ENCODE measurements around the gene SPIN4.
"Not testable (repeated sequence)": the region's sequence is repeated elsewhere in the genome, so short reads cannot be mapped to it uniquely, and the experiment has no call there.

The SPIN4 gene

GRCh38 chrX:63350941-63351616 lies at the start of gene SPIN4:
Gene SPIN4 (minus strand): TSS chrX:63351332. CDS start chrX:63350819, 513 bp downstream.
- peak; percentile 62 for DNase-seq (ENCODE audit: low read depth)

- DNase-seq (ENCODE audit: low read depth), result no peak
Observed at GRCh38 chrX:63400340-63400739, 49.2 kb upstream of the SPIN4 start.

- no peak for DNase-seq (ENCODE audit: low read depth)
Observed at GRCh38 chrX:63394872-63395271, 43.7 kb upstream of the SPIN4 start.

GRCh38 chrX:63393094-63393493 lies 42.0 kb upstream of the SPIN4 start:
- not testable (repeated sequence) for DNase-seq (ENCODE audit: low read depth)

- DNase-seq (ENCODE audit: low read depth), result no peak
Observed at GRCh38 chrX:63387411-63387810, 36.3 kb upstream of the SPIN4 start.

- not testable (repeated sequence) for DNase-seq (ENCODE audit: low read depth)
Observed at GRCh38 chrX:63384263-63384662, 33.1 kb upstream of the SPIN4 start.

GRCh38 chrX:63373012-63373411 lies 21.9 kb upstream of the SPIN4 start:
- DNase-seq (ENCODE audit: low read depth), result not testable (repeated sequence)

- not testable (repeated sequence) for DNase-seq (ENCODE audit: low read depth)
Observed at GRCh38 chrX:63367699-63368098, 16.6 kb upstream of the SPIN4 start.

- no peak for DNase-seq (ENCODE audit: low read depth)
Observed at GRCh38 chrX:63363788-63364187, 12.7 kb upstream of the SPIN4 start.

- no peak for DNase-seq (ENCODE audit: low read depth)
Observed at GRCh38 chrX:63361494-63361893, 10.4 kb upstream of the SPIN4 start.

- DNase-seq (ENCODE audit: low read depth), result no peak
Observed at GRCh38 chrX:63354484-63354883, 3.4 kb upstream of the SPIN4 start.

- DNase-seq (ENCODE audit: low read depth), result no peak
Observed at GRCh38 chrX:63350465-63350877, 661 bp downstream of the SPIN4 start.

GRCh38 chrX:63349307-63349706 lies 1.8 kb downstream of the SPIN4 start:
- no peak for DNase-seq (ENCODE audit: low read depth)

- DNase-seq (ENCODE audit: low read depth), result no peak
Observed at GRCh38 chrX:63330681-63331080, 20.5 kb downstream of the SPIN4 start.

GRCh38 chrX:63327788-63328187 lies 23.3 kb downstream of the SPIN4 start:
- no peak for DNase-seq (ENCODE audit: low read depth)

GRCh38 chrX:63299596-63299995 lies 51.5 kb downstream of the SPIN4 start:
- DNase-seq (ENCODE audit: low read depth), result no peak

Data from HS-27A (cell line).